Large intestine (tissue), 3 donors: ENCODE data around the gene PLVAP. TPM values are rescaled to one million over a fixed set of nuclear protein-coding genes. Genes with fewer than 3 reads are reported as not detected.
A peak's percentile ranks its signal among the peaks of the same experiment; 100 is the strongest.

ENCODE experiments used
- DNase-seq, 2 donors: peaks; one replicate each; pipeline versions ENCODE4 v3.0.0 to v3.0.0-alpha.2; 2013
- H3K27ac ChIP-seq: one replicate; pipeline ENCODE4 v1.5.1; 2013; ENCODE audit warnings: low read length
- H3K27me3 ChIP-seq: 2 replicates; pipeline ENCODE4 v1.6.1; 2013; ENCODE audit warnings: low read length; ENCODE audit not compliant: control insufficient read depth, insufficient read depth
- H3K36me3 ChIP-seq: 2 replicates; pipeline ENCODE4 v1.6.1; 2013; ENCODE audit warnings: low read length; ENCODE audit not compliant: control insufficient read depth, insufficient read depth
- H3K4me1 ChIP-seq: one replicate; pipeline ENCODE4 v1.6.1; 2013; ENCODE audit warnings: low read length; ENCODE audit not compliant: control insufficient read depth, insufficient read depth
- H3K4me3 ChIP-seq: one replicate; pipeline ENCODE4 v1.5.1; 2013; ENCODE audit warnings: low read length
- H3K9me3 ChIP-seq: one replicate; pipeline ENCODE4 v1.6.1; 2013; ENCODE audit warnings: mild to moderate bottlenecking, low read depth, low read length, moderate library complexity; ENCODE audit not compliant: control insufficient read depth
- WGBS: methylation state at CpG from one replicate; pipeline ENCODE4 v1.1.5; 2013; ENCODE audit warnings: low lambda C conversion rate; ENCODE audit not compliant: insufficient coverage; 5-methylcytosine and 5-hydroxymethylcytosine counted together
- polyA plus RNA-seq: library from polyadenylated mRNA; unstranded; fragments of 120-200 nt; gene quantifications from one replicate; pipeline ENCODE4 v1.2.1, GENCODE V29; 2013

The PLVAP gene
- polyA plus RNA-seq, 1 donor, result 35.6 TPM

- no peak overlapping the region for H3K27ac ChIP-seq
These were observed 18.7 kb downstream of the PLVAP start for GRCh38 chr19:17358395-17358794.

GRCh38 chr19:17357724-17358123, 19.4 kb downstream of the PLVAP start:
- Histone ChIP-seq H3K27me3 (no peaks in the 10 kb centered on the region), H3K27ac (no peak overlapping the region), H3K9me3 (no peaks in the 10 kb centered on the region), H3K4me3 (no peak overlapping the region), H3K4me1 (no peaks in the 10 kb centered on the region), H3K36me3 (no peaks in the 10 kb centered on the region)
- no peak for DNase-seq
- WGBS, result no CpG with 5 or more reads among the region's 11 CpGs

More at GRCh38 chr19:17358395-17358794, 18.7 kb downstream of the PLVAP start:
- DNase-seq, result no peak
- H3K27me3 ChIP-seq, result no peaks in the 10 kb centered on the region
- WGBS, result no CpG with 5 or more reads among the region's 7 CpGs
- H3K9me3 ChIP-seq, result no peaks in the 10 kb centered on the region
- no peaks in the 10 kb centered on the region for H3K4me1 ChIP-seq
- no peaks in the 10 kb centered on the region for H3K36me3 ChIP-seq
- no peak overlapping the region for H3K4me3 ChIP-seq

- H3K36me3 ChIP-seq, result no peaks in the 10 kb centered on the region
- H3K27me3 ChIP-seq, result no peaks in the 10 kb centered on the region
- H3K4me3 ChIP-seq, result no peak overlapping the region
- DNase-seq, result no peak
- H3K4me1 ChIP-seq, result no peaks in the 10 kb centered on the region
- no peaks in the 10 kb centered on the region for H3K9me3 ChIP-seq
- H3K27ac ChIP-seq, result no peak overlapping the region
- 89% methylated on average over 3 of the region's 7 CpGs for WGBS
These were observed 20.0 kb downstream of the PLVAP start for GRCh38 chr19:17357078-17357666.

GRCh38 chr19:17353386-17353785, 23.8 kb downstream of the PLVAP start:
- Histone ChIP-seq H3K4me3 (no peak overlapping the region), H3K27me3 (peaks cover 7% of the 10 kb centered on the region), H3K27ac (no peak overlapping the region), H3K9me3 (no peaks in the 10 kb centered on the region), H3K4me1 (no peaks in the 10 kb centered on the region), H3K36me3 (no peaks in the 10 kb centered on the region)
- no CpG with 5 or more reads among the region's 8 CpGs for WGBS
- no peak for DNase-seq

GRCh38 chr19:17352608-17353280, 24.4 kb downstream of the PLVAP start:
- Histone ChIP-seq H3K27ac (no peak overlapping the region), H3K4me1 (no peaks in the 10 kb centered on the region), H3K9me3 (no peaks in the 10 kb centered on the region), H3K4me3 (no peak overlapping the region), H3K27me3 (peaks cover 7% of the 10 kb centered on the region), H3K36me3 (no peaks in the 10 kb centered on the region)
- no peak for DNase-seq
- WGBS, result no CpG with 5 or more reads among the region's 14 CpGs

- Histone ChIP-seq H3K36me3 (no peaks in the 10 kb centered on the region), H3K27ac (no peak overlapping the region)
These were observed 25.2 kb downstream of the PLVAP start for GRCh38 chr19:17351815-17352435.

GRCh38 chr19:17348700-17349099, 28.4 kb downstream of the PLVAP start:
- WGBS, result no CpG with 5 or more reads among the region's 12 CpGs
- peaks cover 7% of the 10 kb centered on the region for H3K27me3 ChIP-seq
- H3K36me3 ChIP-seq, result no peaks in the 10 kb centered on the region
- H3K9me3 ChIP-seq, result no peaks in the 10 kb centered on the region
- DNase-seq, result peak in 1 of 2 donors; percentile 50
- H3K4me3 ChIP-seq, result no peak overlapping the region
- no peak overlapping the region for H3K27ac ChIP-seq
- no peaks in the 10 kb centered on the region for H3K4me1 ChIP-seq

More at GRCh38 chr19:17351815-17352435, 25.2 kb downstream of the PLVAP start:
- Histone ChIP-seq H3K4me1 (no peaks in the 10 kb centered on the region), H3K9me3 (no peaks in the 10 kb centered on the region), H3K27me3 (peaks cover 7% of the 10 kb centered on the region), H3K4me3 (no peak overlapping the region)
- no CpG with 5 or more reads among the region's 45 CpGs for WGBS
- DNase-seq, result no peak

- no peak overlapping the region for H3K27ac ChIP-seq
- no peaks in the 10 kb centered on the region for H3K4me1 ChIP-seq
- DNase-seq, result no peak
- H3K27me3 ChIP-seq, result peaks cover 7% of the 10 kb centered on the region
- no peaks in the 10 kb centered on the region for H3K36me3 ChIP-seq
- H3K4me3 ChIP-seq, result no peak overlapping the region
- H3K9me3 ChIP-seq, result no peaks in the 10 kb centered on the region
- no CpG with 5 or more reads among the region's 2 CpGs for WGBS
These were observed 29.3 kb downstream of the PLVAP start for GRCh38 chr19:17347877-17348276.

GRCh38 chr19:17347361-17347760, 29.8 kb downstream of the PLVAP start:
- Histone ChIP-seq H3K27me3 (peaks cover 7% of the 10 kb centered on the region), H3K36me3 (no peaks in the 10 kb centered on the region), H3K27ac (no peak overlapping the region), H3K9me3 (no peaks in the 10 kb centered on the region), H3K4me3 (no peak overlapping the region), H3K4me1 (no peaks in the 10 kb centered on the region)
- WGBS, result no CpG with 5 or more reads among the region's 6 CpGs
- DNase-seq, result no peak

- peak in 1 of 2 donors; percentile 47 for DNase-seq
These were observed 31.0 kb downstream of the PLVAP start for GRCh38 chr19:17346109-17346671.

More at GRCh38 chr19:17346109-17346671, 31.0 kb downstream of the PLVAP start:
- H3K4me3 ChIP-seq, result no peak overlapping the region
- peaks cover 2% of the 10 kb centered on the region for H3K36me3 ChIP-seq
- H3K4me1 ChIP-seq, result no peaks in the 10 kb centered on the region
- H3K27me3 ChIP-seq, result peaks cover 7% of the 10 kb centered on the region
- WGBS, result no CpG with 5 or more reads among the region's 24 CpGs
- no peak overlapping the region for H3K27ac ChIP-seq
- no peaks in the 10 kb centered on the region for H3K9me3 ChIP-seq
